ENCODE measurements around the gene CNTRL.
A peak's percentile ranks its signal among the peaks of the same experiment; 100 is the strongest.
"Not testable (repeated sequence)": the region's sequence is repeated elsewhere in the genome, so short reads cannot be mapped to it uniquely, and the experiment has no call there.

CNTRL gene

DNA sequence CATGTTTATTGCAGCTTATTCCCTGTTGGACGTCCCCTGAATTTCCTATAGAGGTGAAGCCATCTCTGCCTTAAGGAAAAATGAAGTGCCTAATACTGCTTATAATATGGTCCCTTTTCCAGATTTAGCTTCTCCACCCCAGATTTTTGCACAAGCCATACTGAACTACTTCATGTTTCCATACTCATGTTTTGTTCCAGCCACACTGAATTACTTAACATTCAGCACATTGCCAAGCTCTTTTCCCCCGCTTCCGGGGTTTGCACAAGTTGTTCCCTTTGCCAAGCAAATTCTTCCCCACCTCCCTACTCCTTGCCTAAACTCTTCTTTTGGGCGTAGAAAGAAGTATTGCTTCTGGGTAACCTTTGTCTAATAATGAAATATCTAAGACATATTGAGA lies 1.7 kb upstream of the CNTRL start:
- DNase-seq = no peak

DNA sequence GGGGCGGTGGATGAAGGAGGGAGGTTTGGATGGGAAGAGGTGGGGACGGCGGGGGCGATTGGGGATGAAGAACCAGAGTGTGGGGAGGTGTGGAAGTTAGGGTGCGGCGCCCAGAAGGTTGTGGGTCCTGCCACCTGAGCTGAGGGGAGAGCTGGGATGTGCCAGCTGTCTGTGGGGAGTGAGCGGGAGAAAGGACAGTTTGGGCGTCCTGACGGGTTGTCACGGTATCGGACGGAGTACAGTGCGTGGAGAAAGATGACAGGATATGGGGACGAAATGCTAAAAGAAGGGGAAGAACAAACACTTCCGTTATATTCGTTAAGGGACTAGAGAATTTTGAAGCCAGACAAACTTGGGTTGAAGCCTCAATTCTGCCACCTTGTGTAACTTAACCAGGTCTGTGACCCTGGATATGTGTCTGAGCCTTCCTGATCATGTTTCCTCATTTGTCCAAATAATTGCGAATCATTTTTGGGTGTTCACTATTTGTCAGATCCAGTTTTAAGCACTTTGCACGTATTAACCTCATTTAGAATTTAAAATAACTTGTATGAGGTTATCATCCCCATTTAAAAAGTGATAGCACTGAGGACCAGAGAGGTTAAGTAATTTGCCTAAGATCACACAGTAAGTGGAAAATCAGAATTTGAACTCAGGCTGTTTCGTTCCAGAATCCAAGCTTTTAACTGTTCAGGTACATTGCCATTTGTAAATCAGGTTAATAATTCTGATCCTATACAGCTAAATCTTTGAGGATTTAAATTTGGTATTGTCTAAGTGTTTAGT lies 689 bp downstream of the CNTRL start:
- DNase-seq = no peak

DNA sequence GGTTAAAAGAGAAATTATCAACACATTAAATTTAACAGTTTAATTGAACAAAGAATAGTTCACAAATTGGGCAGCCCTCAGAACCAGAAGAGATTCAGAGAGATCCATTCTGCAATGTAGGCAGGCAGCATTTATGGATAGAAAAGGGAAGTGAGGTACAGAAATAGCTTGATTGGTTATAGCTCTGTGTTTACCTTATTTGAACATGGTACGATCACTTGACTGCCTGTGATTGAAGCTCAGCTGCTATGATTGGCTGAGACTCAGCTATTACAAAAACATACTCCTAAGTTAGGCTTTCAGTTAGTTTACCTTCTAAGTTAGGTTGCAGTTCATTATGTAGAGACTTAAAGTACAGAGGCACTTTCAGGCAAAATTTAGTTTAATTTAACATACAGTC lies 7.3 kb downstream of the CNTRL start:
- DNase-seq = no peak

DNA sequence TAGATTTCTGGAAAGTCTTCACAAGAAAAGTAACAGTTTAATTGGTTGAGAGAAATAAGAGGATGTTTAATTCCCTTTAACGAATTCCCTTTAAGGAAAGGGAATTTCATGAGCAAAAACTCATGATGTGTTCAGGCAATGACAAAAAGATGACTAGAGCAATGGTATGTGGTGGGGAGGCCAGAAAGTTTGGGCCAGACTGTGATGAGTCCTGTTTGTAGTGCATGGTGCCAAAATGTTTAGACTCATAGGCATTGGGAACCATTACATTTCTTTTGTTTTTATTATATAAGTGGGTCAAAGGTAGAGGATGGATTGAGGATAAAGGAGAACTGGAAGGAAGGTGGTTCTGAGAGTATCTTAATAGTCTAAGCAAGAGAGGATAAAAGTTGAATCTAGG lies 10.9 kb downstream of the CNTRL start:
- no peak for DNase-seq

DNA sequence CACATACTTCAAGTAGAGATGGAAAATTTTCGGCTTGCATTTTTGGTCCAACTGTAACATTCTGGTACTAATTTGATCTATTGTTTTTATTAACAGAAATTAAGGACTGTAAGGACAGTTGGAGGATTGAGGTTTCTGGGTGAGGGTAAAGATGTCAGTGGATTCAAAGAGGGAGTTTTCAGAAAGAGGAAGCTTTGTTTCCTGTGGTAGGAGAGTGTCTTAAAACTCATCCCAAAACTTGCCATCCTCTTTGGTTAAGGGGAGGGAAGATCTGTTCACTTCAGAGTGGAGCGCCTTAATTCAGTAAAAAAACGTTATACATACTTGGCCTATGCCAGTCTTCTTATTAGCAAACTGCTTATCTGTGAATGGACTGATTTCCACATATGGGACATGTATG lies 13.8 kb downstream of the CNTRL start:
- DNase-seq = no peak

DNA sequence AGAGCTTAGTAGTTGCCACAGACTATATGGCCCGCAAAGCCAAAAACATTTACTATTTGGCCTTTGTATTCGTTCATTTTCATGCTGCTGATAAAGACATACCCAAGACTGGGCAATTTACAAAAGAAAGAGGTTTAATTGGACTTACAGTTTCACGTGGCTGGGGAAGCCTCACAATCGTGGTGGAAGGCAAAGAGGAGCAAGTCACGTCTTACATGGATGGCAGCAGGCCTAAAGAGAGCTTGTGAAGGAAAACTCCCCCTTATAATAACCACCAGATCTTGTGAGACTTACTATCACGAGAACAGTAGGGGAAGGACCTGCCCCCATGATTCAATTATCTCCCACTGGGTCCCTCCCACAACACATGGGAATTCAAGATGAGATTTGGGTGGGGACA lies 16.0 kb downstream of the CNTRL start:
- DNase-seq = not testable (repeated sequence)

DNA sequence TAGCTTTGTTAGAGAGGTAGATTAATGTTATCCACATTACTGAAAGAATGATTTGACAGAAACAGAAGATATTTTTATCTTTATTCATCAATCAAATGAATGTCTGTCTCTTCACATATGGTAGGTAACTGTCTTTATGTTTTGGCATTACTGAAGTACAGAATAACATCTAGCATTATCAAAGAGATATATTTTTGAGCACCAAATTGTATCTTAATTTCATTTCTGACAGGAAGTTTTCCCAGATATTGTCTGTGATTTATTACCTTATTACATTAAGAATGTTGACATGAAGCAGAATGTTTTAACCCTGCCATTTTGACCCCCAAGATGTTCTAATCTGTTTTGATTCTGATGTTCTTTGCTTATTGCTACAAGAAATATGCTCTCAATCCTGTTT lies 20.3 kb downstream of the CNTRL start:
- no peak for DNase-seq

DNA sequence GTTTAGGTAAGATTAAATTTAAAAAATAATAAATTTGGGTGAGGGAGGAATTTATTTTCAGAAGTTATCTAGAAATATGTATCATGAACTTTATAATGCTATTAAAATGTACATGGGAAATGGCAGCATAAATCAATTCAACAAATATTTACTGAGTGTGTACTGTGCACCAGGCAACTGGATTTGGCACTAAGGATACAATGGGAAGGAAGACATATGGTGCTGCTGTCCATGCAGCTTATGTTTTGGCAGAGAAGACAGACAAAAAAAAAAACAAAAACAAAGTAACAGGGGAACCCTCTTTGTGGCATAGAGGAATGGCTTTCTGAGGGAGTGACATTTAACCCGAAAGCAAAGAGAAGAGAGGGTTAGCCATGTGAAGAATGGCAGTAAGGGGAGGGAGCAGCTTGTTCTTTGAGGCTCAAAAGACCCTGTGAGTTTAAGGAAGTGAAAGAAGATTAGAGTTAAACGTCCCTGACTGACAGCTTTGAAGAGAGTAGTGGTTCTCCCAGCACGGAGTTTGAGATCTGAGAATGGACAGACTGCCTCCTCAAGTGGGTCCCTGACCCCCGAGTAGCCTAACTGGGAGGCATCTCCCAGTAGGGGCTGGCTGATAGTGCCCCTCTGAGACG lies 23.9 kb downstream of the CNTRL start:
- no peak for DNase-seq

DNA sequence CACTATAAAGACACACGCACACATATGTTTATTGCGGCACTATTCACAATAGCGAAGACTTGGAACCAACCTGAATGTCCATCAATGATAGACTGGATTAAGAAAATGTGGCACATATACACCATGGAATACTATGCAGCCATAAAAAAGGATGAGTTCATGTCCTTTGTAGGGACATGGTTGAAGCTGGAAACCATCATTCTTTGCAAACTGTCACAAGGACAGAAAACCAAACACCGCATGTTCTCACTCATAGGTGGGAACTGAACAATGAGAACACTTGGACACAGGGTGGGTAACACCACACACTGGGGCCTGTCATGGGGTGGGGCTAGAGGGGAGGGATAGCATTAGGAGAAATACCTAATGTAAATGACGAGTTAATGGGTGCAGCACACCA lies 29.3 kb downstream of the CNTRL start:
- DNase-seq = not testable (repeated sequence)

DNA sequence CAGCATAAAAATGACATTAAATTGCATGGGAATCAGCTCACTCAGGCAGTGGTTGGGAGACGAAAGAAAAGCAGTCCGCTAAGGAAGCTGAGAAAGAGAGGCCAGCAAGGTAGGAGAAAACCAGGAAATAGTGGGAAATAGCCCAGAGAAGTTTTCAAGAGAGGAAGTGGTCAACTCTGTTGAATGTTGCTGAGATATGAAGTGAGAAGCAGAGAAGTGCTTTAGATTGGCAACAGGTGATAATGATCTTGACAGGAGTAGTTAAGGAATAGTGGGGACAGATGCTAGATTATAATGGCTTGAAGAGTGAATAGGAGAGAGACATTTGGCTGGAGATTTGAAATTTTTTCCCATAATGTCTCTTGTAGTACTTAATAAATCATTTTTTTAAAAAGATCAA lies 30.8 kb downstream of the CNTRL start:
- DNase-seq = no peak

DNA sequence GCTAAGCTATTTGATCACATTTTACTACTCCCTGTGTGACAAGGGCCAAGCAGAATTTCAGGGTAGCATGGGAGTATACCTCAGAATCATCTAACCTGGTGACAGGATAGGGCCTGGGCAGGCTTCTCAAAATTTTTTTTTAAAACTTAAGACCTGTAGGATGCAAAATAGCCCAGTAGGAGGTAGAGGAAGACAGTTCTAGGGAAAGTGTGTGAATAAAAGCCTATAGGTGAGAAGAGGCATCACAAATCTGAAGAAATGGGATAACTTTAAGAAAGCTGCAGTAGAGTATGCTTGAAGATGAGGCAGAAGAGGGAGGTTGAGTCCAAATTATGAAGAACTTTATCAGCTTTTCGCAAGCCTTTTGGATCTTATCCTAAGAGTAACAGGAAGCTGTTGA lies 32.3 kb downstream of the CNTRL start:
- DNase-seq = no peak

DNA sequence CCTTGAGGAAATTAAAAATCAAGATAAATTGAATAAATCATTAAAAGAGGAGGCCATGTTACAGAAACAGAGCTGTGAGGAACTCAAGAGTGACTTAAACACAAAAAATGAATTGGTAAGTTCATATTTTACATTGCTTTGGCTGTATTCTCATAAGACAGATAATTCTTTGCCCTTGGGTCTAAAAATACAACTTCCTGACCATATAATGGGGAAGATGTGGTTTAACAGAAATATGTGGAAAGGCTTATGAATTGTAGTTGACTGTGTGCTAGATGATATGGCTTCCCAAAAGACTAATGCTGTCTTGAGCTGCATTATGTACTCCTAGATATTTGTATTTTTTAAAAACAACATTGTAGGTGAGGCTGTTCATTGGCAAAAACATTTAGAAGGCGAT lies 33.1 kb downstream of the CNTRL start:
- DNase-seq = no peak

DNA sequence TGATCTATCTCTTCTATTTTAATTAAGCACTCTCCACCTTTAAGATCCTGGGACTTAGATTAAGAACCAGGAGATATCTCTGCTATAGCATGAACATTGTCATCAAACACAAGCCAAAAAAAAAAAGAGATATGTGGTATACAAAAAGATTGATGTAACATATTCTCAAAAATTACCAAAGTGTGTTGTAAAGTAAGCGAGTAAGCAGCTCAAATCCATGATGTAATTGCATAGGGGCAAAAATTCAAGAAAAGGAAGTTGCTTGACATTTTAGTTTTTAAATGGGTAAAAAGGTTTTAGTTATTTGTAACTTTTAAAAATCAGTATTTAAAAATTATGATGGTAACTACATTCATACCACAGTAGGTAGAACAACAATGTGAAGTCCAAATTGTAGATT lies 40.7 kb downstream of the CNTRL start:
- DNase-seq = no peak

DNA sequence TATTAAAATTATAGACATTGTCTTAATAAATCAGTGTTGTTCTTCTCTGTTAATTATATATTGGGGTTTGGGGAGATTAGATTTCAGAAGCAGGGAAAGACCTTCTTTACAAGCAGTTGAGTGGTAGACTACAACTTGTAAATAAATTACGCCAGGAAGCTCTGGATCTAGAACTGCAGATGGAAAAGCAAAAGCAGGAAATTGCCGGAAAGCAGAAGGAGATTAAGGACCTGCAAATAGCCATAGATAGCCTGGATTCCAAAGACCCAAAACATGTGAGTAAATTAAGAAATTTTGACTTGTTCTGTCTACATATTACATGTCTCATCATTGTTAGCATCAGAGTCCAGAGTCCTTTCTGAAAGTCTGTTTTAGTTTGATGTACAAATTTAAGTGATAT lies 43.5 kb downstream of the CNTRL start:
- DNase-seq = no peak

DNA sequence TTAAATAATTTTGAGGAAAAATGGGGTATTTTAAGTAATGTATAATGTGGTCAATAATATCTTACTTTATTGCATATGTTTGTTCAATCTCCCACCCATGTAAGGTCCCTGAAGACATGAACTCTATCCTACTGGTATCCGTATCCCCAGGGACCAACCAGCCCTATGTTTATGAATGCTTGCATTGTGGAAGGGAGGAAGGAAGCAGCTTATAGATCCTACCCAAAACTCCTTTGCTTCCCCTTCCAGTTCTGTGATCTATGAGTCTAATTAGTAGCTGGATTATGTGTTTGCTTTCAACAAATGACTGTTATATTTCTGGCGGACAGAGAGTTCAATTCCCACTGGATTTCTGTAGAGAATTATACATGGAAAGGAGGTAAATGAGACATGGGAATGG lies 45.6 kb downstream of the CNTRL start:
- no peak for DNase-seq

DNA sequence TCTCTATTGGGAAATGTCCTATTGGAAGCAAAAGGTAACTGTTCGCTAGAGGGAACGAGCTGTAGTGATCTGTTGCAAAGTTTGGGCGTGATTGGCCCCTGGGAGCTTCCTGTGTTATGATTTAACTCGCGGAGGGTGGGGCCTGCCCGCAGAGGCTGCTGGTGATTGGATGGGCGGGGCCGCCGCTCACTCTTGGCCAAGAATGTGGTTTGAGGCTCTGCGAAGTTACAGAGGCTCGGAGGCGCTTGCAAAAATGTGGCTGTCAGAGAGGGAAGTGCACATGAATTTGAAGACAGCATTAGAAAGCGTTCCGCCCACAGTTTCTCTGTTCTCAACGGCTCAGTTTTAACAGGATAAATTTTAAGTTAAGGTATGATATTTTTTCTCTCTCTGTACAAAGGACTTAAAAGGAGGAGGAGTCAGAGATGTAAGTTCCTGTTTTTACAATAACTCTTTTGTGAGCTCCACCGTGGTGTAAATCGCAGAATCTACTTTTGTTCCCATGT lies 46.9 kb downstream of the CNTRL start:
- DNase-seq = peak; percentile 95

DNA sequence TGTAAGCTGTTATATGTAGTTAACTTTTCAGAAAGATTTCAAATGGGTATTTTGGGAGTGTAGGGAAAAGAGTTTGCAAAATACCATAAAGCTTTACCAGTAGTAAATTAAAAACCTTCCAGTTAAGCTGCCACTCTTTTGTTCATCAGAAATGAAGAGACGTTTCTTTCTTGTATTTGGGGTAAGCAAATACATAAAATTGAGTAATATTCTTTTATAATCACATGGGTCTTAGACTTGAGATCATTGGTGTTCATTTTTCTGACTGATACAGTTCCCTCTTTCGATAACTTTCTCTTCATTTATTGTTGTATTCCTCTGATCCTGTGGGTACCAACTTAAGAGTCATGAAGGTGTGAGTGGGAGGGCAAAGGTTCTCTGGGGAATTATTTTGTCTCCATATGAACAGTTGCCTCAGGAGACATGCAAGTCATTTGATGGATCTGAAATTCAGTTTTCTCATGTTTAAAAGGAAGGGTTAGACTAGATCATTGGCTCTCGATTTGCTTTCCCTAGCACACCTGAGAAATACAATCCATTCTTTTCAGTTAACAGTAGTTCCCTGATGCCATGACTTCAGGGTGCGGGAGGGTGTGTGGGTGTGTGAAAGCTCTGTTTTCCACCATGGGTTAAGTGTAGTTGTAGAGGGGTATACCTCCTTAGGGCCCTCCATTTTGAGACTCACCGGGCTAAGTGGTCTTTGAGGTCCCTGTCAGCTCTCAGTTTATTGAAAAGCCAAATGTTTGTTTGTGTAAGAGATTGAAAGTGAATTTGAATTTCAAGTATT lies 47.7 kb downstream of the CNTRL start:
- peak; percentile 3 for DNase-seq

DNA sequence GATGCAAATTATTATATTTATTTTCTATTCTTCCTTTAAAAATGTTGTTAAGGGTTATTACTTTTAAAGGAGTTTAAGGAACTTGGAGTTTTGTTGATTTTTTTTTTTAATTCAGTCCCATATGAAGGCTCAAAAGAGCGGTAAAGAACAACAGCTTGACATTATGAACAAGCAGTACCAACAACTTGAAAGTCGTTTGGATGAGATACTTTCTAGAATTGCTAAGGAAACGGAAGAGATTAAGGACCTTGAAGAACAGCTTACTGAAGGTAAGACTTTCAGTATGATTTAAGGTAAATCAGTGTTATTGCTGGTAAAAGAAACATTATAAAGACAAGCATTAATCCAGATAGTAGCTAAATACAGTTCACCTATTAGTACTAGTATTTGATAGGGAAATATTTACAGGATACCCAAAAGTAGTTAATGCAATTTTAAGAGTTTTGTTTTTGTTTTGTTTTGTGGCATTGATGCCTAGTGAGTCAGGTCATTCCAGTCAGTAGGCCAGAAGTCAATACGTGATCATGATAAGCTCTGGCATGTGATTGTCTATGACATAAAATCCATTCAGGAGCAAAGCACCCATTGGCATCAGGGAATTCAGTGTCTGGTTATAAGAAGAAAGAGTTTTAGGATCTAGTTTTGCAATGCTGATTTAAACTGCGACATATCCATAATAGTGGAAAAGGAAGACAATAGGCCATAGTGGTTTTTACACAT lies 49.2 kb downstream of the CNTRL start:
- DNase-seq = no peak

DNA sequence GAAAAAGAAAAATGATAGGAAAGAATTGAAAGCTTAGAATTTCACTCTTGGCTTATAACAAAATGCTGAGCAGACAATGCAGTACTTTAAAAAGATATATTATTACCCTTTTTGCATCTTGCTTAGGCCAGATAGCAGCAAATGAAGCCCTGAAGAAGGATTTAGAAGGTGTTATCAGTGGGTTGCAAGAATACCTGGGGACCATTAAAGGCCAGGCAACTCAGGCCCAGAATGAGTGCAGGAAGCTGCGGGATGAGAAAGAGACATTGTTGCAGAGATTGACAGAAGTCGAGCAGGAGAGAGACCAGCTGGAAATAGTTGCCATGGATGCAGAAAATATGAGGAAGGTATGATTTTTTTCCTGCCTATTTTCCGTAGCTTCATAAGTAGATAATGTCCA lies 50.8 kb downstream of the CNTRL start:
- DNase-seq = no peak

DNA sequence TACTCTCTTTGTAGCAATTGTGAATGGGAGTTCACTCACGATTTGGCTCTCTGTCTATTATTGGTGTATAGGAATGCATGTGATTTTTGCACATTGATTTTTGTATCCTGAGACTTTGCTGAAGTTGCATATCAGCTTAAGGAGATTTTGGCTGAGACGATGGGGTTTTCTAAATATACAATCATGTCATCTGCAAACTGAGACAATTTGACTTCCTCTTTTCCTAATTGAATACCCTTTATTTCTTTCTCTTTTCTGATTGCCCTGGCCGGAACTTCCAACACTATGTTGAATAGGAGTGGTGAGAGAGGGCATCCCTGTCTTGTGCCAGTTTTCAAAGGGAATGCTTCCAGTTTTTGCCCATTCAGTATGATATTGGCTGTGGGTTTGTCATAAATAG lies 54.6 kb downstream of the CNTRL start:
- DNase-seq = not testable (repeated sequence)

DNA sequence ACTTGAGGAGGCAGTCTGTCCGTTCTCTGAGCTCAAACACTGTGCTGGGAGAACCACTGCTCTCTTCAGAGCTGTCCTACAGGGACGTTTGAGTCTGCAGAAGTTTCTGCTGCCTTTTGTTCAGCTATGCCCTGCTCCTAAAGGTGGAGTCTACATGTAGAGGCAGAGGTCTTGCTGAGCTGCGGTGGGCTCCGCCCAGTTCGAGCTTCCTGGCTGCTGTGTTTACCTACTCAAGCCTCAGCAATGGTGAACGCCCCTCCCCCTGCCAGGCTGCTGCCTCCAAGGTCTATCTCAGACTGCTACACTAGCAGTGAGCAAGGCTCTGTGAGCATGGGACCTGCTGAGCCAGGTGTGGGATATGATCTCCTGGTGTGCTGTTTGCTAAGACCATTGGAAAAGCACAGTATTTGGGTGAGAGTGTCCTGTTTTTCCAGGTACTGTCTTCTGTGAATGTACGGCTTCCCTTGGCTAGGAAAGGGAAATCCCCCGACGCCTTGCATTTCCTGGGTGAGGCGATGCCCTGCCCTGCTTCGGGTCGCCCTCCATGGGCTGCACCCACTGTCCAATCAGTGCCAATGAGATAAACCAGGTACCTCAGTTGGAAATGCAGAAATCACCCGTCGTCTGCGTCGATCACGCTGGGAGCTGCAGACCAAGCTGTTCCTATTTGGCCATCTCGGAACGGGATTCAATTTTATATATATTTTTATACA lies 58.5 kb downstream of the CNTRL start:
- peak; percentile 59 for DNase-seq

DNA sequence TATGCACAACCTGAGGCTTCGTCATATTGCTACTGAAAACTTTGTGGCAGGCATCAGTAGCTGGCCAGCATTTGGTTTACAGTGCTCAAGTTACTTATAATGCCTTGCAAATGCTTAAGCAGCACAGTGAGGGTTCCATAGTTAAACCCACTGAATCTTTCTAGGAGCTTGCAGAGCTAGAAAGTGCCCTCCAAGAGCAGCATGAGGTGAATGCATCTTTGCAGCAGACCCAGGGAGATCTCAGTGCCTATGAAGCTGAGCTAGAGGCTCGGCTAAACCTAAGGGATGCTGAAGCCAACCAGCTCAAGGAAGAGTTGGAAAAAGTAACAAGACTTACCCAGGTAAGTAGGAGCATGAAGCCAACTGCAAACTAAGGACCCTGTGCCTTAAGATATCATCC lies 60.9 kb downstream of the CNTRL start:
- DNase-seq = no peak

DNA sequence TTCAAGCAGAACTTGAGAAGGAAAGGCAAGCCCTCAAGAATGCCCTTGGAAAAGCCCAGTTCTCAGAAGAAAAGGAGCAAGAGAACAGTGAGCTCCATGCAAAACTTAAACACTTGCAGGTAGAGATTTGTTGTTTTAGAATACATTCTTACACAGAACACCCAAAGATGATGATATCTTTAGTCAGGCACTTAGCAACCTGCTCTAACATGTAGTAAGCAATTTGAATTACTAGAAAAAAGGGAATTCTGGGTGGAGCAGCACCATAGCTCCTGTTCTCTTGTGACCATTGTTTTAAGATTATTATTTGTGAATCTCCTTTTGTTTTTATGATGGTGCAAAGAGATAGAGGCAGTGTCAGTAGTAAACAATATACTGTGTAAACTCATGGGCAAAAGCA lies 63.8 kb downstream of the CNTRL start:
- DNase-seq = no peak

Measured in stimulated activated CD4-positive, alpha-beta T cell treated with anti-CD3 and anti-CD28 coated beads, Interleukin-4, amount 100 ng/mL, for 1 hour (primary cell).